ENCODE data around the gene PHLDB2. TPM values are rescaled to one million over a fixed set of nuclear protein-coding genes. Genes with fewer than 3 reads are reported as not detected.

Gene PHLDB2
- total RNA-seq, 2 experiments from 2014 or later: 0.61 to 2.1 TPM

GRCh38 chr3:112013058-112013783 is 154.2 kb downstream of the PHLDB2 start:
- Histone ChIP-seq H3K79me2 (ENCODE audit: insufficient read depth, low read depth, low read length) (no peaks in the 10 kb centered on the region), H3K36me3 (ENCODE audit: insufficient read depth, low read length) (no peaks in the 10 kb centered on the region), H3K27ac (ENCODE audit: low read depth, low read length, poor library complexity, severe bottlenecking) (no peak overlapping the region), H3K9me2 (ENCODE audit: insufficient read depth, low read length) (no peaks in the 10 kb centered on the region), H3K9me3 (ENCODE audit: low read length) (no peaks in the 10 kb centered on the region), H3K4me3 (ENCODE audit: low read depth, low read length, poor library complexity, severe bottlenecking) (no peak overlapping the region), H4K20me1 (ENCODE audit: insufficient read depth, low read length) (no peaks in the 10 kb centered on the region), H2AFZ (ENCODE audit: low read length) (peak overlapping the region; percentile 4; the same call in 1 of the 2 replicates), H3K4me1 (ENCODE audit: insufficient read depth, low read length, poor library complexity, severe bottlenecking) (no peaks in the 10 kb centered on the region), H3K4me2 (ENCODE audit: low read length) (no peak overlapping the region)
- BruUV-seq (replicated peaks): no TSS peak
- CTCF ChIA-PET (ENCODE audit: unreplicated experiment): interaction anchor here (0.5 to 1.6 kb wide), 7 partner anchors 10 to 396 kb away, joined by 3 to 6 read pairs (median 3); no protein-coding TSS in a partner anchor
- DNase-seq (ENCODE audit: low spot score): peak; percentile 58
- POLR2A ChIA-PET: interaction anchor here (0.5 to 1.5 kb wide), 7 partner anchors 10 to 1592 kb away, joined by 3 to 6 read pairs (median 3); partner anchors contain the start of genes ABHD10 and TAGLN3
- intact Hi-C loops (cut with micrococcal nuclease; ENCODE audit: unreplicated experiment): no loop called here
- peak; percentile 78 for TF ChIP-seq CTCF (conservative IDR thresholded peaks at IDR 0.05; ENCODE audit: low read length)
- no peak for TF ChIP-seq EZH2phosphoT487 (IDR thresholded peaks at IDR 0.05; ENCODE audit: borderline replicate concordance, low read depth, low read length)

GRCh38 chr3:112013784-112014143 is 154.7 kb downstream of the PHLDB2 start:
- ChIA-PET CTCF (ENCODE audit: unreplicated experiment) (interaction anchor here (0.5 to 1.6 kb wide), 6 partner anchors 11 to 396 kb away, joined by 3 to 6 read pairs (median 3); no protein-coding TSS in a partner anchor), POLR2A (interaction anchor here (1.2 to 1.5 kb wide), 4 partner anchors 10 to 153 kb away, joined by 3 to 6 read pairs (median 4); partner anchors contain the start of gene ABHD10)
- Histone ChIP-seq H3K4me2 (ENCODE audit: low read length) (no peak overlapping the region), H3K36me3 (ENCODE audit: insufficient read depth, low read length) (no peaks in the 10 kb centered on the region), H4K20me1 (ENCODE audit: insufficient read depth, low read length) (no peaks in the 10 kb centered on the region), H3K79me2 (ENCODE audit: insufficient read depth, low read depth, low read length) (no peaks in the 10 kb centered on the region), H3K4me3 (ENCODE audit: low read depth, low read length, poor library complexity, severe bottlenecking) (no peak overlapping the region), H3K27ac (ENCODE audit: low read depth, low read length, poor library complexity, severe bottlenecking) (no peak overlapping the region), H3K4me1 (ENCODE audit: insufficient read depth, low read length, poor library complexity, severe bottlenecking) (no peaks in the 10 kb centered on the region), H3K9me3 (ENCODE audit: low read length) (no peaks in the 10 kb centered on the region), H2AFZ (ENCODE audit: low read length) (peak overlapping the region; percentile 4; the same call in 1 of the 2 replicates), H3K9me2 (ENCODE audit: insufficient read depth, low read length) (no peaks in the 10 kb centered on the region)
- no TSS peak for BruUV-seq (replicated peaks)
- DNase-seq (ENCODE audit: low spot score): no peak
- intact Hi-C loops (cut with micrococcal nuclease; ENCODE audit: unreplicated experiment): no loop called here
- peak; percentile 47 for TF ChIP-seq CTCF (conservative IDR thresholded peaks at IDR 0.05; ENCODE audit: low read length)
- no peak for TF ChIP-seq EZH2phosphoT487 (IDR thresholded peaks at IDR 0.05; ENCODE audit: borderline replicate concordance, low read depth, low read length)

GRCh38 chr3:112017091-112017490 is 158.0 kb downstream of the PHLDB2 start:
- Histone ChIP-seq H2AFZ (ENCODE audit: low read length) (no peak overlapping the region), H3K27ac (ENCODE audit: low read depth, low read length, poor library complexity, severe bottlenecking) (no peak overlapping the region), H3K4me1 (ENCODE audit: insufficient read depth, low read length, poor library complexity, severe bottlenecking) (no peaks in the 10 kb centered on the region), H4K20me1 (ENCODE audit: insufficient read depth, low read length) (no peaks in the 10 kb centered on the region), H3K4me2 (ENCODE audit: low read length) (no peak overlapping the region), H3K9me3 (ENCODE audit: low read length) (no peaks in the 10 kb centered on the region), H3K9me2 (ENCODE audit: insufficient read depth, low read length) (no peaks in the 10 kb centered on the region), H3K4me3 (ENCODE audit: low read depth, low read length, poor library complexity, severe bottlenecking) (no peak overlapping the region), H3K79me2 (ENCODE audit: insufficient read depth, low read depth, low read length) (no peaks in the 10 kb centered on the region), H3K36me3 (ENCODE audit: insufficient read depth, low read length) (no peaks in the 10 kb centered on the region)
- TF ChIP-seq EZH2phosphoT487 (IDR thresholded peaks at IDR 0.05; ENCODE audit: borderline replicate concordance, low read depth, low read length) (no peak), CTCF (conservative IDR thresholded peaks at IDR 0.05; ENCODE audit: low read length) (no peak)
- intact Hi-C loops (cut with micrococcal nuclease; ENCODE audit: unreplicated experiment): no loop called here
- ChIA-PET POLR2A (interaction anchor here (1.0 to 1.2 kb wide), 2 partner anchors 10 to 15 kb away, joined by 3 to 5 read pairs; no protein-coding TSS in a partner anchor), CTCF (ENCODE audit: unreplicated experiment) (no interaction called here)
- DNase-seq (ENCODE audit: low spot score): no peak
- BruUV-seq (replicated peaks): no TSS peak

All from OCI-LY7 (cell line).